Right forelimb (tissue), 1 donor: ENCODE data around the gene SHISA3.
"Not testable (repeated sequence)": the region's sequence is repeated elsewhere in the genome, so short reads cannot be mapped to it uniquely, and the experiment has no call there.

ENCODE experiments used
- DNase-seq: peaks from one replicate; pipeline ENCODE4 v3.0.0-alpha.2; 2018

The SHISA3 gene

GRCh38 chr4:42396752-42397634 lies at the start of gene SHISA3:
SHISA3 (plus strand) TSS chr4:42397488; CDS start chr4:42398057, 569 bp downstream.
- DNase-seq: peak; percentile 64

GRCh38 chr4:42348247-42348646 lies 49.0 kb upstream of the SHISA3 start:
- DNase-seq: no peak

GRCh38 chr4:42348692-42349091 lies 48.6 kb upstream of the SHISA3 start:
- DNase-seq: no peak

GRCh38 chr4:42350611-42351182 lies 46.6 kb upstream of the SHISA3 start:
- DNase-seq: no peak

- DNase-seq: no peak
Observed at GRCh38 chr4:42352049-42352448, 45.2 kb upstream of the SHISA3 start.

- no peak for DNase-seq
Observed at GRCh38 chr4:42357325-42357724, 40.0 kb upstream of the SHISA3 start.

- DNase-seq: no peak
Observed at GRCh38 chr4:42359711-42360110, 37.6 kb upstream of the SHISA3 start.

GRCh38 chr4:42360256-42360669 lies 37.0 kb upstream of the SHISA3 start:
- DNase-seq: no peak

- no peak for DNase-seq
Observed at GRCh38 chr4:42361456-42361855, 35.8 kb upstream of the SHISA3 start.

- no peak for DNase-seq
Observed at GRCh38 chr4:42362591-42362990, 34.7 kb upstream of the SHISA3 start.

GRCh38 chr4:42363614-42364013 lies 33.7 kb upstream of the SHISA3 start:
- no peak for DNase-seq

- DNase-seq: no peak
Observed at GRCh38 chr4:42364266-42365053, 32.8 kb upstream of the SHISA3 start.

- no peak for DNase-seq
Observed at GRCh38 chr4:42366959-42367358, 30.3 kb upstream of the SHISA3 start.

GRCh38 chr4:42369489-42369888 lies 27.8 kb upstream of the SHISA3 start:
- no peak for DNase-seq

GRCh38 chr4:42371305-42372252 lies 25.7 kb upstream of the SHISA3 start:
- no peak for DNase-seq

- DNase-seq: not testable (repeated sequence)
Observed at GRCh38 chr4:42372303-42372702, 25.0 kb upstream of the SHISA3 start.

GRCh38 chr4:42377497-42377896 lies 19.8 kb upstream of the SHISA3 start:
- no peak for DNase-seq

GRCh38 chr4:42381666-42382065 lies 15.6 kb upstream of the SHISA3 start:
- DNase-seq: no peak

- DNase-seq: no peak
Observed at GRCh38 chr4:42385516-42385915, 11.8 kb upstream of the SHISA3 start.

GRCh38 chr4:42390622-42391354 lies 6.5 kb upstream of the SHISA3 start:
- DNase-seq: no peak

GRCh38 chr4:42391355-42391664 lies 6.0 kb upstream of the SHISA3 start:
- no peak for DNase-seq

GRCh38 chr4:42391981-42392380 lies 5.3 kb upstream of the SHISA3 start:
- DNase-seq: no peak
